K562 (cell line): ENCODE results near the gene PRDX2. TPM values are rescaled to one million over a fixed set of nuclear protein-coding genes. Genes with fewer than 3 reads are reported as not detected.
A peak's percentile ranks its signal among the peaks of the same experiment; 100 is the strongest.

Source experiments
- BRD9 ChIP-seq: fragments of 450-650 bp; IDR thresholded peaks from 2 replicates; pipeline ENCODE4 v1.6.1; 2018; ENCODE audit warnings: low read depth; ENCODE audit not compliant: partially characterized antibody
- CREB5 ChIP-seq: fragments of 250-450 bp; sonication (Bioruptor Pico); IDR thresholded peaks from 2 replicates; pipeline ENCODE4 v1.5.0; 2020; ENCODE audit warnings: mild to moderate bottlenecking
- DACH1 ChIP-seq: fragments of 450-650 bp; IDR thresholded peaks from 2 replicates; pipeline ENCODE4 v1.6.1; 2018; ENCODE audit not compliant: partially characterized antibody
- GATA2 ChIP-seq: sonication (generic); formaldehyde crosslinking; IDR thresholded peaks from 2 replicates; pipeline ENCODE4 v1.4.0; 2020; ENCODE audit warnings: mild to moderate bottlenecking, missing genetic modification reagents
- GTF2E2 ChIP-seq: fragments of 200-800 bp; sonication (Bioruptor generic); IDR thresholded peaks from 2 replicates; pipeline ENCODE4 v1.6.1; 2016; ENCODE audit warnings: missing genetic modification characterization, missing compliant biosample characterization
- HDAC3 ChIP-seq: fragments of 450-650 bp; IDR thresholded peaks from 2 replicates; pipeline ENCODE4 v1.6.1; 2018; ENCODE audit warnings: borderline replicate concordance, mild to moderate bottlenecking, moderate library complexity; ENCODE audit not compliant: partially characterized antibody
- KDM4B ChIP-seq, 2 experiments: fragments of 450-650 bp in 1 of 2; sonication (generic) in 1 of 2; IDR thresholded peaks; 2 replicates each; pipeline ENCODE4 v1.6.1; 2016 to 2017; ENCODE audit warnings: borderline replicate concordance in 2 of 2, antibody characterized with exemption in 1 of 2, low read depth in 1 of 2, mild to moderate bottlenecking in 1 of 2
- NFATC3 ChIP-seq: fragments of 450-650 bp; IDR thresholded peaks from 2 replicates; pipeline ENCODE4 v1.6.1; 2017; ENCODE audit warnings: mild to moderate bottlenecking
- RNF2 ChIP-seq: sonication (generic); IDR thresholded peaks from 2 replicates; pipeline ENCODE4 v1.6.1; 2016
- SMARCE1 ChIP-seq: fragments of 450-650 bp; IDR thresholded peaks from 2 replicates; pipeline ENCODE4 v1.7.1; 2016; ENCODE audit warnings: mild to moderate bottlenecking
- ZNF174 ChIP-seq: fragments of 250-450 bp; sonication (Bioruptor Pico); IDR thresholded peaks from 2 replicates; pipeline ENCODE4 v1.4.0; 2020; ENCODE audit warnings: mild to moderate bottlenecking
- polyA plus RNA-seq, 8 experiments: library from polyadenylated mRNA; depleted of rRNA in 4 of 8; stranded (reverse) in 5 of 8; unstranded in 3 of 8; fragments of >200 nt; fragmentation: Nextera tagmentation in 2 of 8; fragmentation: Illumina TruSeq in 1 of 8; extraction: Ambion mirVana in 2 of 8; extraction: Trizol in 1 of 8; gene quantifications; 2 replicates each; pipeline versions ENCODE4 v1.2.1 to v1.2.3, GENCODE V29; 2011 to 2014; ENCODE audit warnings: inconsistent platforms in 1 of 8, missing spikeins in 1 of 8
- total RNA-seq, 7 experiments: library from RNA; depleted of rRNA in 6 of 7; stranded (reverse); fragments of >200 nt in 6 of 7; fragmentation: Illumina TruSeq in 2 of 7; extraction: Trizol in 2 of 7; gene quantifications; 2 replicates each; pipeline versions ENCODE4 v1.2.1 to v1.2.3, GENCODE V29; 2011 to 2021; ENCODE audit warnings: low replicate concordance in 1 of 7
- TF ChIP-seq, protein P1 (sequence below): fragments of 200-600 bp; sonication (generic); IDR thresholded peaks from one replicate; pipeline ENCODE4 v1.6.1; 2012; ENCODE audit warnings: mild to moderate bottlenecking, low read depth, low read length, inconsistent platforms

The PRDX2 gene
- total and polyA plus RNA-seq, 9 of the 15 experiments (the other 6 are each of a cell fraction or from before 2014, with no cell fraction given), result 206 to 1,183 (median 415) TPM

- TF ChIP-seq, protein P1, sequence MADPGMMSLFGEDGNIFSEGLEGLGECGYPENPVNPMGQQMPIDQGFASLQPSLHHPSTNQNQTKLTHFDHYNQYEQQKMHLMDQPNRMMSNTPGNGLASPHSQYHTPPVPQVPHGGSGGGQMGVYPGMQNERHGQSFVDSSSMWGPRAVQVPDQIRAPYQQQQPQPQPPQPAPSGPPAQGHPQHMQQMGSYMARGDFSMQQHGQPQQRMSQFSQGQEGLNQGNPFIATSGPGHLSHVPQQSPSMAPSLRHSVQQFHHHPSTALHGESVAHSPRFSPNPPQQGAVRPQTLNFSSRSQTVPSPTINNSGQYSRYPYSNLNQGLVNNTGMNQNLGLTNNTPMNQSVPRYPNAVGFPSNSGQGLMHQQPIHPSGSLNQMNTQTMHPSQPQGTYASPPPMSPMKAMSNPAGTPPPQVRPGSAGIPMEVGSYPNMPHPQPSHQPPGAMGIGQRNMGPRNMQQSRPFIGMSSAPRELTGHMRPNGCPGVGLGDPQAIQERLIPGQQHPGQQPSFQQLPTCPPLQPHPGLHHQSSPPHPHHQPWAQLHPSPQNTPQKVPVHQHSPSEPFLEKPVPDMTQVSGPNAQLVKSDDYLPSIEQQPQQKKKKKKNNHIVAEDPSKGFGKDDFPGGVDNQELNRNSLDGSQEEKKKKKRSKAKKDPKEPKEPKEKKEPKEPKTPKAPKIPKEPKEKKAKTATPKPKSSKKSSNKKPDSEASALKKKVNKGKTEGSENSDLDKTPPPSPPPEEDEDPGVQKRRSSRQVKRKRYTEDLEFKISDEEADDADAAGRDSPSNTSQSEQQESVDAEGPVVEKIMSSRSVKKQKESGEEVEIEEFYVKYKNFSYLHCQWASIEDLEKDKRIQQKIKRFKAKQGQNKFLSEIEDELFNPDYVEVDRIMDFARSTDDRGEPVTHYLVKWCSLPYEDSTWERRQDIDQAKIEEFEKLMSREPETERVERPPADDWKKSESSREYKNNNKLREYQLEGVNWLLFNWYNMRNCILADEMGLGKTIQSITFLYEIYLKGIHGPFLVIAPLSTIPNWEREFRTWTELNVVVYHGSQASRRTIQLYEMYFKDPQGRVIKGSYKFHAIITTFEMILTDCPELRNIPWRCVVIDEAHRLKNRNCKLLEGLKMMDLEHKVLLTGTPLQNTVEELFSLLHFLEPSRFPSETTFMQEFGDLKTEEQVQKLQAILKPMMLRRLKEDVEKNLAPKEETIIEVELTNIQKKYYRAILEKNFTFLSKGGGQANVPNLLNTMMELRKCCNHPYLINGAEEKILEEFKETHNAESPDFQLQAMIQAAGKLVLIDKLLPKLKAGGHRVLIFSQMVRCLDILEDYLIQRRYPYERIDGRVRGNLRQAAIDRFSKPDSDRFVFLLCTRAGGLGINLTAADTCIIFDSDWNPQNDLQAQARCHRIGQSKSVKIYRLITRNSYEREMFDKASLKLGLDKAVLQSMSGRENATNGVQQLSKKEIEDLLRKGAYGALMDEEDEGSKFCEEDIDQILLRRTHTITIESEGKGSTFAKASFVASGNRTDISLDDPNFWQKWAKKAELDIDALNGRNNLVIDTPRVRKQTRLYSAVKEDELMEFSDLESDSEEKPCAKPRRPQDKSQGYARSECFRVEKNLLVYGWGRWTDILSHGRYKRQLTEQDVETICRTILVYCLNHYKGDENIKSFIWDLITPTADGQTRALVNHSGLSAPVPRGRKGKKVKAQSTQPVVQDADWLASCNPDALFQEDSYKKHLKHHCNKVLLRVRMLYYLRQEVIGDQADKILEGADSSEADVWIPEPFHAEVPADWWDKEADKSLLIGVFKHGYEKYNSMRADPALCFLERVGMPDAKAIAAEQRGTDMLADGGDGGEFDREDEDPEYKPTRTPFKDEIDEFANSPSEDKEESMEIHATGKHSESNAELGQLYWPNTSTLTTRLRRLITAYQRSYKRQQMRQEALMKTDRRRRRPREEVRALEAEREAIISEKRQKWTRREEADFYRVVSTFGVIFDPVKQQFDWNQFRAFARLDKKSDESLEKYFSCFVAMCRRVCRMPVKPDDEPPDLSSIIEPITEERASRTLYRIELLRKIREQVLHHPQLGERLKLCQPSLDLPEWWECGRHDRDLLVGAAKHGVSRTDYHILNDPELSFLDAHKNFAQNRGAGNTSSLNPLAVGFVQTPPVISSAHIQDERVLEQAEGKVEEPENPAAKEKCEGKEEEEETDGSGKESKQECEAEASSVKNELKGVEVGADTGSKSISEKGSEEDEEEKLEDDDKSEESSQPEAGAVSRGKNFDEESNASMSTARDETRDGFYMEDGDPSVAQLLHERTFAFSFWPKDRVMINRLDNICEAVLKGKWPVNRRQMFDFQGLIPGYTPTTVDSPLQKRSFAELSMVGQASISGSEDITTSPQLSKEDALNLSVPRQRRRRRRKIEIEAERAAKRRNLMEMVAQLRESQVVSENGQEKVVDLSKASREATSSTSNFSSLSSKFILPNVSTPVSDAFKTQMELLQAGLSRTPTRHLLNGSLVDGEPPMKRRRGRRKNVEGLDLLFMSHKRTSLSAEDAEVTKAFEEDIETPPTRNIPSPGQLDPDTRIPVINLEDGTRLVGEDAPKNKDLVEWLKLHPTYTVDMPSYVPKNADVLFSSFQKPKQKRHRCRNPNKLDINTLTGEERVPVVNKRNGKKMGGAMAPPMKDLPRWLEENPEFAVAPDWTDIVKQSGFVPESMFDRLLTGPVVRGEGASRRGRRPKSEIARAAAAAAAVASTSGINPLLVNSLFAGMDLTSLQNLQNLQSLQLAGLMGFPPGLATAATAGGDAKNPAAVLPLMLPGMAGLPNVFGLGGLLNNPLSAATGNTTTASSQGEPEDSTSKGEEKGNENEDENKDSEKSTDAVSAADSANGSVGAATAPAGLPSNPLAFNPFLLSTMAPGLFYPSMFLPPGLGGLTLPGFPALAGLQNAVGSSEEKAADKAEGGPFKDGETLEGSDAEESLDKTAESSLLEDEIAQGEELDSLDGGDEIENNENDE, result no peak
- TF ChIP-seq GTF2E2 (tag), result no peak
- TF ChIP-seq ZNF174 (CRISPR knock-in tag), result no peak
- TF ChIP-seq GATA2 (CRISPR knock-in tag), result no peak
- TF ChIP-seq HDAC3, result no peak
- peak; percentile 66; the same call in 1 of the 2 replicates for TF ChIP-seq RNF2
- peak in 1 of 2 experiments; percentile 77; a peak in 1 of 4 replicates for TF ChIP-seq KDM4B (IDR thresholded peaks at IDR 0.05; ENCODE audit: borderline replicate concordance in 2 of 2, low read depth in 1 of 2)
- TF ChIP-seq CREB5 (CRISPR knock-in tag), result no peak
- no peak for TF ChIP-seq NFATC3
- TF ChIP-seq SMARCE1, result no peak
- TF ChIP-seq DACH1, result no peak
- no peak for TF ChIP-seq BRD9
These were observed 4.9 kb upstream of the PRDX2 start, which contains the start of gene RNASEH2A (continued) for GRCh38 chr19:12806242-12807081.
